ENCODE results near the gene TVP23C.
"Not testable (repeated sequence)": the region's sequence is repeated elsewhere in the genome, so short reads cannot be mapped to it uniquely, and the experiment has no call there.

GRCh38 chr17:15573870-15574269 lies 10.6 kb upstream of the TVP23C start:
- not testable (repeated sequence) for TF ChIP-seq CTCF (IDR thresholded peaks at IDR 0.05 in 8 of 11, conservative IDR thresholded peaks at IDR 0.05 in 3 of 11); POLR2A (IDR thresholded peaks at IDR 0.05); POLR2AphosphoS5 (IDR thresholded peaks at IDR 0.05)

Data from spleen (tissue), 7 donors.